ENCODE data around the gene MAGI1. TPM values are rescaled to one million over a fixed set of nuclear protein-coding genes. Genes with fewer than 3 reads are reported as not detected.

MAGI1 gene
- total RNA-seq, 1 donor from 2014 or later: 45.8 TPM

DNA sequence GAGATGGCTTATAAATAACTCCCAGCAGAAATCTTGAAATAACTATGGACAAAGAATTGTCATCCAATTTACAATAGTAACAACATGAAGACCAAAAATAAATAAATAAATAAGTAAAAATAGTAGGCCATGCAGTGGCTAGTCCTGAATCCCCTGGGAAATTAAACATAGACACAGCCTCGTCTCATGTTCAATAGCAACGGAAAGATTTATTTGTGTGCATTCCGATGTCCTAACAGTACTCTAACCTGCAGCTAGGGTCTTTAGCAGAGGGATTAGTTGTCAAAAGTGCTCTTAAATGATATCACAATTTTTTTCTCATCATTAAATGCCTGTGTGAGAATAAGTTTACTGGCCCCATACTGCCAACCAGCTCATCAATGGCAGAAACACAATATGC is 474.2 kb downstream of the MAGI1 start:
- Histone ChIP-seq H3K27me3 (no peaks in the 10 kb centered on the region), H3K27ac (no peak overlapping the region), H3K36me3 (no peaks in the 10 kb centered on the region), H3K9me3 (no peaks in the 10 kb centered on the region), H3K4me1 (no peaks in the 10 kb centered on the region), H3K4me3 (no peak overlapping the region)
- no peak for ATAC-seq
- no peak for DNase-seq
- intact Hi-C loops (cut with DNase I): no loop called here
- TF ChIP-seq, protein P1, sequence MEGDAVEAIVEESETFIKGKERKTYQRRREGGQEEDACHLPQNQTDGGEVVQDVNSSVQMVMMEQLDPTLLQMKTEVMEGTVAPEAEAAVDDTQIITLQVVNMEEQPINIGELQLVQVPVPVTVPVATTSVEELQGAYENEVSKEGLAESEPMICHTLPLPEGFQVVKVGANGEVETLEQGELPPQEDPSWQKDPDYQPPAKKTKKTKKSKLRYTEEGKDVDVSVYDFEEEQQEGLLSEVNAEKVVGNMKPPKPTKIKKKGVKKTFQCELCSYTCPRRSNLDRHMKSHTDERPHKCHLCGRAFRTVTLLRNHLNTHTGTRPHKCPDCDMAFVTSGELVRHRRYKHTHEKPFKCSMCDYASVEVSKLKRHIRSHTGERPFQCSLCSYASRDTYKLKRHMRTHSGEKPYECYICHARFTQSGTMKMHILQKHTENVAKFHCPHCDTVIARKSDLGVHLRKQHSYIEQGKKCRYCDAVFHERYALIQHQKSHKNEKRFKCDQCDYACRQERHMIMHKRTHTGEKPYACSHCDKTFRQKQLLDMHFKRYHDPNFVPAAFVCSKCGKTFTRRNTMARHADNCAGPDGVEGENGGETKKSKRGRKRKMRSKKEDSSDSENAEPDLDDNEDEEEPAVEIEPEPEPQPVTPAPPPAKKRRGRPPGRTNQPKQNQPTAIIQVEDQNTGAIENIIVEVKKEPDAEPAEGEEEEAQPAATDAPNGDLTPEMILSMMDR (IDR thresholded peaks at IDR 0.05): no peak

DNA sequence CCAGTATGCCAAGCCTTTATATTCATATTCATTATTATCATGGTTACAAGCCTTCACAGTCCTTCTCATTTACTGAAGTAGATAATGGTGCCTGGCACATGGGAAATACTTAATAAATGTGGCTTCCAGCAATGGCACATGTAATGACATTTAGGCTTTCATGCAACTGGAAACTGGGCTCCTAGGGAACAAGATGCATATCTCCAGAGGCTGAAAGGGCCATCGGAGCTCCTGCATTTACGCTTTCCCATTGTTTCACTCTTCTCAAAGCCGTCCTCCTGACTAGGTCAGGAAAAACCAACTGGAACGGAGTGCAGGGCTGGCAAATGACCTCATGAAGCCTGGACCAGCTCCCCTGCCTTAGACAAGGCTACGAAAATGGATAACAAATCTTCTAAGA is 474.9 kb downstream of the MAGI1 start:
- DNase-seq (no peak), ATAC-seq (no peak)
- no peak overlapping the region for H3K4me3 ChIP-seq
- TF ChIP-seq, protein P1 (IDR thresholded peaks at IDR 0.05): no peak
- H3K9me3 ChIP-seq: no peaks in the 10 kb centered on the region
- H3K4me1 ChIP-seq: no peaks in the 10 kb centered on the region
- H3K36me3 ChIP-seq: no peaks in the 10 kb centered on the region
- H3K27ac ChIP-seq: no peak overlapping the region
- intact Hi-C loops (cut with DNase I): no loop called here
- H3K27me3 ChIP-seq: no peaks in the 10 kb centered on the region

DNA sequence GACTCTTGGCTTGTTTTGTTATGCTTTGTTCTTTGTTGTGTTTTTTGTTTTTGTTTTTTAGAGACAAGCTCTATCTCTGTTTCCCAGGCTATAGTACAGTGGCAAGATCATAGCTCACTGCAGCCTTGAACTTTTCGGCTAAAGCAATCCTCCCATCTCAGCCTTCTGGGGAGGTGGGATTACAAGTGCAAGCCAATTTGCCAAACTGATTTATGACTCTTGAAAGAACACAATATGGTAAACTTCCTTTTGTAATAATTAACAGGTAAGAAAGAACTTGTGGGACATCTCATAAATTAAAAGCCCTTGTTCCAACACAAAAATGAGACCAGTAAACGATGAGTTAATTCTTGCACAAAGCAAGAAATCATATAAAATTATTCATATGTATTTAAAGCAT is 476.3 kb downstream of the MAGI1 start:
- Histone ChIP-seq H3K27me3 (no peaks in the 10 kb centered on the region), H3K9me3 (no peaks in the 10 kb centered on the region), H3K4me3 (no peak overlapping the region), H3K4me1 (no peaks in the 10 kb centered on the region), H3K27ac (no peak overlapping the region), H3K36me3 (no peaks in the 10 kb centered on the region)
- ATAC-seq (no peak), DNase-seq (no peak)
- TF ChIP-seq, protein P1 (IDR thresholded peaks at IDR 0.05): no peak
- intact Hi-C loops (cut with DNase I): no loop called here

DNA sequence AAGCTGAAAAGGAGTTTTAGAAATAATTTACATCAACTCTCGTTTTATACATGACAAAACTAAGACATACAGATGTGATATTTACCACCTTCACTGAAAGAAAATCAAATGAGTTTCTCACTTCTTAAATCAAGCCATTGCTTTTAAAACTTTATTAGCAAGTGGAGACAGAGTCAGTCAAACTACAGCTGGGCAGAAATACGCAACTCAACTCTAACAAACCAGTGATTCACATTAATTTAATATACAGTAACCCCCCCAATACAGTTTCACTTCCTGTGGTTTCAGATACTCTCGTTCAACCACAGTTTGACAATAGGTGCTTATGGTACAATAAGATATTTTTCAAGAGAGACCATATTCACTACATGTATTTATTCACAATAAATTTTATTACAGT is 477.1 kb downstream of the MAGI1 start:
- intact Hi-C loops (cut with DNase I): no loop called here
- H3K4me3 ChIP-seq: no peak overlapping the region
- no peak overlapping the region for H3K27ac ChIP-seq
- no peaks in the 10 kb centered on the region for H3K36me3 ChIP-seq
- TF ChIP-seq, protein P1 (IDR thresholded peaks at IDR 0.05): no peak
- H3K4me1 ChIP-seq: no peaks in the 10 kb centered on the region
- H3K27me3 ChIP-seq: no peaks in the 10 kb centered on the region
- ATAC-seq: no peak
- H3K9me3 ChIP-seq: no peaks in the 10 kb centered on the region
- no peak for DNase-seq

DNA sequence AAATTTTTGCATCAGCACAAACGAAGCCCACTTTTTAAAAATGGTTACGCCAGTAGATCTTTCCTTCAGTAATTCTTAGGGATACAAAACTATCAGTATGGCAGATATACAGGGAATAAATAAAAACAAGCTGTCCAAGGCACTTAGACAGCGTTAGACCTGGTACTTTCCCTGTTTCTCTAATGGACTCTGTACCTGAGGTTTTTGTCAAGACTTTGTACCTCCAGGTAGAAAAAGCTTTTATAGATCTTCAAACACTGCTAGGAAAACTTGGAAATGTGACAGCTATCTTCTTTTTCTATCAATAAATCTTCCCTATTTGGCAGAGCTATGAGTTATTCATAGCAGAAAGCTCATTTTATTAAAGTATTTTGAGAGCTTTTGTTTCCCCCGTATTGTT is 477.8 kb downstream of the MAGI1 start:
- TF ChIP-seq, protein P1 (IDR thresholded peaks at IDR 0.05): no peak
- H3K4me3 ChIP-seq: no peak overlapping the region

DNA sequence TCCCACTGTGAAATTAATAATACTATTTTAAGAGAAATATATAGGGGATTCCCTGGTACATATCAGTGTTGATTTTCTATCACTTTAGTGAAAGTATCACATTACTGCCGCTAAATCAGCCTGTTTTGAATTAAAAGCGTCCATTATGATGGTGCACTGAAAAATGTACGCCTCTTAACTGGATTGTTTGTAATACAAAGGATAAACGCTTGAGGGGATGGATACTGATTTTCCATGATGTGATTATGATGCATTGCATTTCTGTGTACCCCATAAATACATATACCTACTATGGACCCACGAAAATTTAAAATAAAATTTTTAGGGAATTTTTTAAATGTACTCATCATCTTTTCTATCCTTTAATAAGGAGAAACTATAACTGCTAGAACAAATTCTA is 478.6 kb downstream of the MAGI1 start:
- Histone ChIP-seq H3K4me3 (no peak overlapping the region), H3K36me3 (no peaks in the 10 kb centered on the region), H3K9me3 (no peaks in the 10 kb centered on the region), H3K27me3 (no peaks in the 10 kb centered on the region), H3K4me1 (no peaks in the 10 kb centered on the region), H3K27ac (no peak overlapping the region)
- TF ChIP-seq, protein P1 (IDR thresholded peaks at IDR 0.05): no peak
- DNase-seq (no peak), ATAC-seq (no peak)
- intact Hi-C loops (cut with DNase I): no loop called here

More for the DNA sequence above, 477.8 kb downstream of the MAGI1 start:
- no peaks in the 10 kb centered on the region for H3K36me3 ChIP-seq
- no peaks in the 10 kb centered on the region for H3K4me1 ChIP-seq
- intact Hi-C loops (cut with DNase I): no loop called here
- no peak overlapping the region for H3K27ac ChIP-seq
- H3K27me3 ChIP-seq: no peaks in the 10 kb centered on the region
- DNase-seq: no peak
- ATAC-seq: no peak
- no peaks in the 10 kb centered on the region for H3K9me3 ChIP-seq
